ENCODE results near the gene ZDHHC1. TPM values are rescaled to one million over a fixed set of nuclear protein-coding genes. Genes with fewer than 3 reads are reported as not detected.
"Not testable (repeated sequence)": the region's sequence is repeated elsewhere in the genome, so short reads cannot be mapped to it uniquely, and the experiment has no call there.

The ZDHHC1 gene
- total and polyA plus RNA-seq, 12 donors = 1.3 to 30.0 (median 12.6) TPM

DNA sequence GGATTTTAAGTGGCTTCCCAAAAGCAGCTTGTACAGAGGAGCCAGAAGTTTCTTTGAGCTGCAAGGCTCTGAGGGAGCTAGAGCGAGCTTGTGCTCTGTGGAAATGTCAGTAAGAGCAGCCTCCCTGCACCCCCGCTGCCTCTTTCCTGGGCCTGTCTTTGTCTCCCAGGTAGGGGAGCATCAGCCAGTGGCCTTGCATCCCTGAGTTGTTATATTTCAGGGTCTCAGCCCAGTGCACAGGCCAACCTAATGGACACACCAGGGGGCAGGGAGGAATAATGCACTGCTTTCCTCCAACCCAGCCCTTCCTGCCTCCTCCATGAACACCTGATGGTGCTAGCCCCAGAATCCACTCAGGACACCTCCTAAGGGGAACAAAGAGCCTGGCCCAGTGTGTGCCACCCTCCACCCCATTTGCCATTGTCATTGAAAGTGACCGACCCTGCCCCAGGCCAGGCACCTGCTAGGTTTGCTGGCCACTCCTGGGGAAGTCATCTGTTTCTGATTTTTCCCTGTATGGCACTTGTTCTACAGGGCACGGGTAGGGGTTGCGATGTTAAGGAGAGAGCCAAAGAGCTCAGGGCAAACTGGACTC lies 29.3 kb downstream of the ZDHHC1 start:
- WGBS, 4 donors = 90 to 97% (median 96%) methylated on average over 5 of the region's 5 CpGs
- H3K36me3 ChIP-seq (replicated peaks in 1 of 2) = no peaks in the 10 kb centered on the region
- intact Hi-C loops (cut with DNase I) = no loop called here
- TF ChIP-seq, protein P1, sequence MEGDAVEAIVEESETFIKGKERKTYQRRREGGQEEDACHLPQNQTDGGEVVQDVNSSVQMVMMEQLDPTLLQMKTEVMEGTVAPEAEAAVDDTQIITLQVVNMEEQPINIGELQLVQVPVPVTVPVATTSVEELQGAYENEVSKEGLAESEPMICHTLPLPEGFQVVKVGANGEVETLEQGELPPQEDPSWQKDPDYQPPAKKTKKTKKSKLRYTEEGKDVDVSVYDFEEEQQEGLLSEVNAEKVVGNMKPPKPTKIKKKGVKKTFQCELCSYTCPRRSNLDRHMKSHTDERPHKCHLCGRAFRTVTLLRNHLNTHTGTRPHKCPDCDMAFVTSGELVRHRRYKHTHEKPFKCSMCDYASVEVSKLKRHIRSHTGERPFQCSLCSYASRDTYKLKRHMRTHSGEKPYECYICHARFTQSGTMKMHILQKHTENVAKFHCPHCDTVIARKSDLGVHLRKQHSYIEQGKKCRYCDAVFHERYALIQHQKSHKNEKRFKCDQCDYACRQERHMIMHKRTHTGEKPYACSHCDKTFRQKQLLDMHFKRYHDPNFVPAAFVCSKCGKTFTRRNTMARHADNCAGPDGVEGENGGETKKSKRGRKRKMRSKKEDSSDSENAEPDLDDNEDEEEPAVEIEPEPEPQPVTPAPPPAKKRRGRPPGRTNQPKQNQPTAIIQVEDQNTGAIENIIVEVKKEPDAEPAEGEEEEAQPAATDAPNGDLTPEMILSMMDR (IDR thresholded peaks at IDR 0.05) = no peak
- TF ChIP-seq POLR2A (IDR thresholded peaks at IDR 0.05) = no peak
- no peaks in the 10 kb centered on the region for H3K27me3 ChIP-seq
- no peaks in the 10 kb centered on the region for H3K9me3 ChIP-seq (replicated peaks in 1 of 3)
- H3K4me3 ChIP-seq = no peak overlapping the region
- H3K27ac ChIP-seq = no peak overlapping the region
- peaks cover 0 to 4% of the 10 kb centered on the region in 2 donors for H3K4me1 ChIP-seq (replicated peaks in 1 of 2)
- peak in 1 of 7 donors; percentile 25 for DNase-seq

DNA sequence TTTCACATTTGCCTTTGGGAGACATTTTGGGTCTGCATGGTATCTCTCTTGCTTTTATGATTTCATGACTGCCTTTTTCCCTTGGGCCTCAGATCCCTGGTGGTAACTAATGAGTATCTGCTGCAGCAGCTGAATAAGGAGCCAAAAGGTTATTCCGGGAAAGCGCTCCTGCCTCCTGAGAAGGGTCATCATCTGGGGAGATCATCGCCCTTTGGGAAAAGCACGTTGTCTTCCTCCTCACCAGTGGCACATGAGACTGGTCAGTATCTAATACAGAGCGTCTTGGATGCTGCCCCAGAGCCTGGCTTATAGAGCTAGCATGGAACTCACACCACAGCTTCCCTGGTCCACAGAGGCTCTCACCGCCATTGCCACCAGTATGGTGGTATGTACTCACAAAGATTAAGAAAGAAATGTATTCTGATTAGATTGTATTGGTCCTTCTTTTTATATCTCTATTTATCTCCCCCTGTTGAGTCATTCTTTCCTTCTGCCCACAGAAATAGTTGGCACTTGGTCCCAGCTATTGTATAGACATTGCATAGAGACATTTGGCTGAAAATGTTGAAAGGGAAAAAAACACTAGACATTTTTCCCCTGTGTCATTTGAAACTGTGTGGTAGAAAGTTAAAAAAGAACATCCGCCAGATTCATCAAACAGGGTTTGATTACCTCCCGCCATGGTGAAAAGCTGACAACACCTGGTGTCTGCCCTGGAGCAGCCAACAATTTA lies 31.3 kb downstream of the ZDHHC1 start:
- Histone ChIP-seq H3K4me1 (replicated peaks in 1 of 2) (no peaks in the 10 kb centered on the region), H3K36me3 (replicated peaks in 1 of 2) (no peaks in the 10 kb centered on the region), H3K27ac (no peak overlapping the region), H3K27me3 (no peaks in the 10 kb centered on the region), H3K9me3 (replicated peaks in 1 of 3) (no peaks in the 10 kb centered on the region), H3K4me3 (no peak overlapping the region)
- peak in 1 of 7 donors; percentile 23 for DNase-seq
- TF ChIP-seq POLR2A (IDR thresholded peaks at IDR 0.05) = no peak
- TF ChIP-seq, protein P1 (IDR thresholded peaks at IDR 0.05) = no peak
- WGBS, 4 donors = 85 to 93% (median 88%) methylated on average over 8 of the region's 8 CpGs
- intact Hi-C loops (cut with DNase I) = no loop called here

- TF ChIP-seq, protein P1 (IDR thresholded peaks at IDR 0.05) = no peak
- TF ChIP-seq POLR2A (IDR thresholded peaks at IDR 0.05) = no peak
- intact Hi-C loops (cut with DNase I) = no loop called here
- Histone ChIP-seq H3K4me1 (replicated peaks in 1 of 2) (no peaks in the 10 kb centered on the region), H3K27ac (no peak overlapping the region), H3K4me3 (no peak overlapping the region), H3K27me3 (no peaks in the 10 kb centered on the region), H3K36me3 (replicated peaks in 1 of 2) (no peaks in the 10 kb centered on the region), H3K9me3 (replicated peaks in 1 of 3) (no peaks in the 10 kb centered on the region)
- DNase-seq = no peak
- WGBS, 4 donors = 80 to 97% (median 93%) methylated on average over 3 of the region's 3 CpGs
These were observed 33.0 kb downstream of the ZDHHC1 start for GRCh38 chr16:67383284-67383683.

DNA sequence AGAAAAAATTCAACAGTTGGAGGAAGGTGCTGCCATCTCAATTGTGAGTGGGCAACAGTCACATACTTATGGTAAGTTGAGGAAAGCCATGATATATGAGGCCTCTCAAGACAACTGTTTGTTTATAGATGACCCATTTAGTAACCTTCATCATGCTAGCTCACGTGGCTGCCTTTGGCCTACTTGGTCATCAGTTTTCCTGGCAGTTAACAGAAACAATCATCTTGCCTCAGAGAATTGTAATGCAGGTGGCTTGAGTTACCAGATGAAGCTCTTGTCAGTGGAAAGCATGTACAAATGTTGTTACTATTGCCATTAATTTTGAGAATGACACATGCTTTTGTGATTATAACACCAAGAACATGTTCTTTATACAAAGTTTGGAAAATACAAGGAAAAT lies 37.6 kb downstream of the ZDHHC1 start:
- Histone ChIP-seq H3K4me3 (no peak overlapping the region), H3K4me1 (replicated peaks in 1 of 2) (no peaks in the 10 kb centered on the region), H3K27ac (no peak overlapping the region), H3K9me3 (replicated peaks in 1 of 3) (no peaks in the 10 kb centered on the region), H3K36me3 (replicated peaks in 1 of 2) (no peaks in the 10 kb centered on the region), H3K27me3 (no peaks in the 10 kb centered on the region)
- intact Hi-C loops (cut with DNase I) = no loop called here
- no peak for TF ChIP-seq POLR2A (IDR thresholded peaks at IDR 0.05)
- TF ChIP-seq, protein P1 (IDR thresholded peaks at IDR 0.05) = no peak
- peak in 1 of 7 donors; percentile 14 for DNase-seq
- 60 to 83% (median 69%) methylated on average over 1 of the region's 1 CpG for WGBS, 4 donors

DNA sequence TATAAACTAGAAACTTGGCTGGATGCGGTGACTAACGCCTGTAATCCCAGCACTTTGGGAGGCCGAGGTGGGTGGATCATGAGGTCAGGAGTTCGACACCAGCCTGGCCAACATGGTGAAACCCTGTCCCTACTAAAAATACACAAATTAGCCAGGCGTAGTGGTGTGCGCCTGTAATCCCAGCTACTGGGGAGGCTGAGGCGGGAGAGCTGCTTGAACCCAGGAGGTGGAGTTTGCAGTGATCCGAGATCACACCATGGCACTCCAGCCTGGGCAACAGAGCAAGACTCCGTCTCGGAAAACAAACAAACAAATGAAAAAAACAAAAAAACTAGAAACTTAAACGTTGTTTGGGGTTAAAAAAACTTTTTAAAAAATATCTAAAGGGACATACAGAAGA lies 40.3 kb downstream of the ZDHHC1 start:
- WGBS, 4 donors = 87 to 92% (median 88%) methylated on average over 11 of the region's 11 CpGs
- H3K4me3 ChIP-seq; DNase-seq; H3K27me3 ChIP-seq; H3K27ac ChIP-seq; H3K4me1 ChIP-seq (replicated peaks in 1 of 2); H3K36me3 ChIP-seq (replicated peaks in 1 of 2); intact Hi-C loops (cut with DNase I); H3K9me3 ChIP-seq (replicated peaks in 1 of 3): not testable (repeated sequence)
